ENCODE measurements around the gene MEF2D.

MEF2D gene

GRCh38 chr1:156436141-156437036, 64.2 kb downstream of the MEF2D start:
- no peak for DNase-seq
- Mint-ChIP-seq H3K27ac (peak overlapping the region; percentile 82), H3K27me3 (peaks cover 89 to 96% of the 10 kb centered on the region in 2 donors), H3K4me1 (peaks cover 41 to 60% of the 10 kb centered on the region in 2 donors), H3K9me3 (no peaks in the 10 kb centered on the region), H3K36me3 (peaks cover 0 to 2% of the 10 kb centered on the region in 2 donors), H3K4me3 (peak overlapping the region; percentile 74 to 87)
- ATAC-seq (replicated peaks), result peak in 1 of 2 donors; percentile 48

- Mint-ChIP-seq H3K27ac (peak overlapping the region; percentile 85), H3K9me3 (no peaks in the 10 kb centered on the region), H3K36me3 (peaks cover 0 to 2% of the 10 kb centered on the region in 2 donors), H3K27me3 (peaks cover 87 to 89% of the 10 kb centered on the region in 2 donors), H3K4me3 (peak overlapping the region; percentile 74 to 87), H3K4me1 (peaks cover 41 to 60% of the 10 kb centered on the region in 2 donors)
- DNase-seq (no peak), ATAC-seq (replicated peaks) (peak; percentile 21 to 26)
Measured at GRCh38 chr1:156435545-156436140, 64.9 kb downstream of the MEF2D start.

GRCh38 chr1:156434989-156435544, 65.5 kb downstream of the MEF2D start:
- ATAC-seq (replicated peaks) (peak; percentile 6 to 29), DNase-seq (no peak)
- peaks cover 42 to 65% of the 10 kb centered on the region in 2 donors for H3K4me1 Mint-ChIP-seq
- peaks cover 0 to 2% of the 10 kb centered on the region in 2 donors for H3K36me3 Mint-ChIP-seq
- peaks cover 87 to 89% of the 10 kb centered on the region in 2 donors for H3K27me3 Mint-ChIP-seq
- H3K4me3 Mint-ChIP-seq, result peak overlapping the region; percentile 31 to 59
- H3K9me3 Mint-ChIP-seq, result no peaks in the 10 kb centered on the region
- peak overlapping the region; percentile 43 for H3K27ac Mint-ChIP-seq

- Mint-ChIP-seq H3K4me1 (peaks cover 40 to 63% of the 10 kb centered on the region in 2 donors), H3K36me3 (peaks cover 0 to 2% of the 10 kb centered on the region in 2 donors), H3K9me3 (no peaks in the 10 kb centered on the region), H3K27ac (no peak overlapping the region), H3K4me3 (no peak overlapping the region), H3K27me3 (peaks cover 89 to 91% of the 10 kb centered on the region in 2 donors)
- peak in 1 of 2 donors; percentile 18 for ATAC-seq (replicated peaks)
- no peak for DNase-seq
Measured at GRCh38 chr1:156433602-156434001, 67.0 kb downstream of the MEF2D start.

- H3K36me3 Mint-ChIP-seq, result peaks cover 0 to 2% of the 10 kb centered on the region in 2 donors
- no peak for ATAC-seq (replicated peaks)
- H3K27me3 Mint-ChIP-seq, result peaks cover 90 to 93% of the 10 kb centered on the region in 2 donors
- H3K9me3 Mint-ChIP-seq, result no peaks in the 10 kb centered on the region
- H3K27ac Mint-ChIP-seq, result no peak overlapping the region
- peaks cover 37 to 58% of the 10 kb centered on the region in 2 donors for H3K4me1 Mint-ChIP-seq
- no peak for DNase-seq
- no peak overlapping the region for H3K4me3 Mint-ChIP-seq
Measured at GRCh38 chr1:156433032-156433431, 67.5 kb downstream of the MEF2D start.

GRCh38 chr1:156432669-156433018, 67.9 kb downstream of the MEF2D start:
- Mint-ChIP-seq H3K4me3 (no peak overlapping the region), H3K9me3 (no peaks in the 10 kb centered on the region), H3K4me1 (peaks cover 34 to 54% of the 10 kb centered on the region in 2 donors), H3K27ac (no peak overlapping the region), H3K36me3 (peaks cover 0 to 2% of the 10 kb centered on the region in 2 donors), H3K27me3 (peaks cover 91 to 93% of the 10 kb centered on the region in 2 donors)
- DNase-seq (no peak), ATAC-seq (replicated peaks) (no peak)

GRCh38 chr1:156431769-156432668, 68.6 kb downstream of the MEF2D start:
- DNase-seq, result no peak

GRCh38 chr1:156431366-156431765, 69.2 kb downstream of the MEF2D start:
- DNase-seq (no peak), ATAC-seq (replicated peaks) (no peak)
- no peaks in the 10 kb centered on the region for H3K9me3 Mint-ChIP-seq
- H3K36me3 Mint-ChIP-seq, result peaks cover 0 to 2% of the 10 kb centered on the region in 2 donors
- no peak overlapping the region for H3K4me3 Mint-ChIP-seq
- peaks cover 27 to 41% of the 10 kb centered on the region in 2 donors for H3K4me1 Mint-ChIP-seq
- H3K27ac Mint-ChIP-seq, result no peak overlapping the region
- H3K27me3 Mint-ChIP-seq, result peaks cover 91 to 95% of the 10 kb centered on the region in 2 donors

More at GRCh38 chr1:156431769-156432668, 68.6 kb downstream of the MEF2D start:
- Mint-ChIP-seq H3K9me3 (no peaks in the 10 kb centered on the region), H3K27me3 (peaks cover 91 to 93% of the 10 kb centered on the region in 2 donors), H3K27ac (no peak overlapping the region), H3K4me3 (no peak overlapping the region), H3K4me1 (peaks cover 29 to 48% of the 10 kb centered on the region in 2 donors), H3K36me3 (peaks cover 0 to 2% of the 10 kb centered on the region in 2 donors)
- ATAC-seq (replicated peaks), result no peak

GRCh38 chr1:156430866-156431265, 69.7 kb downstream of the MEF2D start:
- no peak overlapping the region for H3K4me3 Mint-ChIP-seq
- H3K9me3 Mint-ChIP-seq, result no peaks in the 10 kb centered on the region

GRCh38 chr1:156430303-156430702, 70.3 kb downstream of the MEF2D start:
- H3K36me3 Mint-ChIP-seq, result no peaks in the 10 kb centered on the region
- no peaks in the 10 kb centered on the region for H3K9me3 Mint-ChIP-seq
- ATAC-seq (replicated peaks) (no peak), DNase-seq (no peak)
- no peak overlapping the region for H3K4me3 Mint-ChIP-seq
- peaks cover 20 to 30% of the 10 kb centered on the region in 2 donors for H3K4me1 Mint-ChIP-seq
- no peak overlapping the region for H3K27ac Mint-ChIP-seq
- peaks cover 85 to 96% of the 10 kb centered on the region in 2 donors for H3K27me3 Mint-ChIP-seq

More at GRCh38 chr1:156430866-156431265, 69.7 kb downstream of the MEF2D start:
- Mint-ChIP-seq H3K4me1 (peaks cover 24 to 36% of the 10 kb centered on the region in 2 donors), H3K36me3 (no peaks in the 10 kb centered on the region), H3K27me3 (peaks cover 90 to 97% of the 10 kb centered on the region in 2 donors), H3K27ac (no peak overlapping the region)
- DNase-seq (no peak), ATAC-seq (replicated peaks) (no peak)

GRCh38 chr1:156429313-156430060, 71.1 kb downstream of the MEF2D start:
- H3K4me1 Mint-ChIP-seq, result peaks cover 15 to 25% of the 10 kb centered on the region in 2 donors
- no peak overlapping the region for H3K4me3 Mint-ChIP-seq
- no peaks in the 10 kb centered on the region for H3K9me3 Mint-ChIP-seq
- DNase-seq, result no peak
- no peak for ATAC-seq (replicated peaks)
- no peaks in the 10 kb centered on the region for H3K36me3 Mint-ChIP-seq
- peaks cover 82 to 95% of the 10 kb centered on the region in 2 donors for H3K27me3 Mint-ChIP-seq
- H3K27ac Mint-ChIP-seq, result no peak overlapping the region

GRCh38 chr1:156428746-156429288, 71.8 kb downstream of the MEF2D start:
- ATAC-seq (replicated peaks), result no peak
- Mint-ChIP-seq H3K27ac (no peak overlapping the region), H3K4me3 (no peak overlapping the region), H3K4me1 (peaks cover 13 to 25% of the 10 kb centered on the region in 2 donors), H3K9me3 (no peaks in the 10 kb centered on the region), H3K36me3 (no peaks in the 10 kb centered on the region), H3K27me3 (peaks cover 82 to 95% of the 10 kb centered on the region in 2 donors)
- no peak for DNase-seq

GRCh38 chr1:156427957-156428356, 72.6 kb downstream of the MEF2D start:
- Mint-ChIP-seq H3K9me3 (no peaks in the 10 kb centered on the region), H3K27ac (no peak overlapping the region), H3K27me3 (peaks cover 82 to 93% of the 10 kb centered on the region in 2 donors), H3K36me3 (no peaks in the 10 kb centered on the region), H3K4me3 (no peak overlapping the region), H3K4me1 (peaks cover 9 to 17% of the 10 kb centered on the region in 2 donors)
- DNase-seq (no peak), ATAC-seq (replicated peaks) (no peak)

Measured in stimulated activated naive B cell treated with anti-CD40 and anti-IgM and Interleukin-4, amounts not matched to agents 10 μg/mL and 1 μg/mL and 100 μg/mL, for 72 hours (primary cell).